ENCODE results near the gene CHRM4. TPM values are rescaled to one million over a fixed set of nuclear protein-coding genes. Genes with fewer than 3 reads are reported as not detected.

CHRM4 gene
- total RNA-seq, 1 donor from 2014 or later: 0.42 TPM

- H3K4me1 Mint-ChIP-seq (ENCODE audit: low read depth): peaks cover 32% of the 10 kb centered on the region
Measured at GRCh38 chr11:46348566-46349401, 42.8 kb downstream of the CHRM4 start.

GRCh38 chr11:46347637-46348311, 43.8 kb downstream of the CHRM4 start:
- Mint-ChIP-seq H3K9me3 (ENCODE audit: low read depth) (no peaks in the 10 kb centered on the region), H3K4me1 (ENCODE audit: low read depth) (peaks cover 32% of the 10 kb centered on the region), H3K27me3 (ENCODE audit: low read depth) (no peaks in the 10 kb centered on the region), H3K4me3 (ENCODE audit: unreplicated experiment) (peak overlapping the region; percentile 71), H3K36me3 (ENCODE audit: low read depth) (no peaks in the 10 kb centered on the region), H3K27ac (ENCODE audit: unreplicated experiment) (no peak overlapping the region)
- TF ChIP-seq CTCF (IDR thresholded peaks at IDR 0.05): no peak
- no peak for DNase-seq (ENCODE audit: low spot score)

More at GRCh38 chr11:46348566-46349401, 42.8 kb downstream of the CHRM4 start:
- H3K4me3 Mint-ChIP-seq (ENCODE audit: unreplicated experiment): peak overlapping the region; percentile 71
- no peaks in the 10 kb centered on the region for H3K27me3 Mint-ChIP-seq (ENCODE audit: low read depth)
- DNase-seq (ENCODE audit: low spot score): no peak
- H3K36me3 Mint-ChIP-seq (ENCODE audit: low read depth): no peaks in the 10 kb centered on the region
- no peak for TF ChIP-seq CTCF (IDR thresholded peaks at IDR 0.05)
- H3K27ac Mint-ChIP-seq (ENCODE audit: unreplicated experiment): no peak overlapping the region
- H3K9me3 Mint-ChIP-seq (ENCODE audit: low read depth): no peaks in the 10 kb centered on the region

GRCh38 chr11:46346886-46347636, 44.5 kb downstream of the CHRM4 start, which contains the start of gene DGKZ:
TSS of gene DGKZ (plus strand) at chr11:46347463. CDS start at chr11:46347660, 197 bp downstream.
- Mint-ChIP-seq H3K9me3 (ENCODE audit: low read depth) (no peaks in the 10 kb centered on the region), H3K4me3 (ENCODE audit: unreplicated experiment) (peak within 1 kb of the TSS; percentile 71), H3K27me3 (ENCODE audit: low read depth) (no peaks in the 10 kb centered on the region), H3K36me3 (ENCODE audit: low read depth) (no peaks in the 10 kb centered on the region), H3K4me1 (ENCODE audit: low read depth) (peaks cover 36% of the 10 kb centered on the region), H3K27ac (ENCODE audit: unreplicated experiment) (peak within 1 kb of the TSS; percentile 14)
- TF ChIP-seq CTCF (IDR thresholded peaks at IDR 0.05): peak; percentile 81
- no peak for DNase-seq (ENCODE audit: low spot score)

- Mint-ChIP-seq H3K36me3 (ENCODE audit: low read depth) (no peaks in the 10 kb centered on the region), H3K27me3 (ENCODE audit: low read depth) (no peaks in the 10 kb centered on the region), H3K9me3 (ENCODE audit: low read depth) (no peaks in the 10 kb centered on the region), H3K27ac (ENCODE audit: unreplicated experiment) (no peak overlapping the region), H3K4me1 (ENCODE audit: low read depth) (peaks cover 28% of the 10 kb centered on the region), H3K4me3 (ENCODE audit: unreplicated experiment) (no peak overlapping the region)
- no peak for TF ChIP-seq CTCF (IDR thresholded peaks at IDR 0.05)
- DNase-seq (ENCODE audit: low spot score): no peak
Measured at GRCh38 chr11:46345881-46346484, 45.6 kb downstream of the CHRM4 start.

All from chondrocyte (in vitro differentiated cells).